H1 (cell line): ENCODE measurements around the gene PTDSS2. TPM values are rescaled to one million over a fixed set of nuclear protein-coding genes. Genes with fewer than 3 reads are reported as not detected.

ENCODE experiments used
- CTCF ChIA-PET: fragments of 300-600 bp; sonication (Branson Sonifier 250); formaldehyde crosslinking; loops from one replicate; lab custom pipeline; 2021; ENCODE audit not compliant: partially characterized antibody; lab: Charles Lee
- POLR2A ChIA-PET: fragments of 300-600 bp; sonication (Branson Sonifier 250); formaldehyde crosslinking; loops from one replicate; lab custom pipeline; 2021; ENCODE audit warnings: inconsistent platforms; ENCODE audit not compliant: partially characterized antibody; lab: Charles Lee
- DNase-seq, 2 experiments: peaks; one replicate each; pipeline versions ENCODE4 v3.0.0 to v3.0.0-alpha.2; 2010 to 2022; ENCODE audit warnings: low spot score in 2 of 2, low read depth in 1 of 2, mixed read lengths in 1 of 2
- FAIRE-seq: peaks from 2 replicates; lab custom pipeline; 2011; peaks lifted over from hg19 to GRCh38; lab: Jason Lieb, UNC
- H2AFZ ChIP-seq: 2 replicates; pipeline ENCODE4 v1.8.1; 2012; ENCODE audit warnings: low read length, inconsistent platforms
- H2AK5ac ChIP-seq: 2 replicates; pipeline ENCODE4 v1.6.1; 2013; ENCODE audit warnings: low read depth, low read length
- H2BK120ac ChIP-seq: replicated peaks from 2 replicates; pipeline ENCODE3; 2013; ENCODE audit warnings: low read depth, low read length, inconsistent platforms
- H2BK12ac ChIP-seq: 2 replicates; pipeline ENCODE4 v1.6.1; 2013; ENCODE audit warnings: low read depth, low read length
- H2BK15ac ChIP-seq: 2 replicates; pipeline ENCODE4 v1.6.1; 2013; ENCODE audit warnings: low read length
- H2BK20ac ChIP-seq: 2 replicates; pipeline ENCODE4 v1.6.1; 2013; ENCODE audit warnings: low read length
- H2BK5ac ChIP-seq: 2 replicates; pipeline ENCODE4 v1.6.1; 2013; ENCODE audit warnings: low read depth, low read length
- H3K14ac ChIP-seq: 2 replicates; pipeline ENCODE4 v1.6.1; 2013; ENCODE audit warnings: inconsistent platforms; ENCODE audit not compliant: insufficient read length
- H3K18ac ChIP-seq: 2 replicates; pipeline ENCODE4 v1.6.1; 2013; ENCODE audit warnings: low read length; ENCODE audit errors: extremely low read depth
- H3K23ac ChIP-seq: 2 replicates; pipeline ENCODE4 v1.6.1; 2013; ENCODE audit warnings: inconsistent platforms; ENCODE audit not compliant: insufficient read length
- H3K23me2 ChIP-seq: 2 replicates; pipeline ENCODE4 v1.6.1; 2013; ENCODE audit warnings: low read depth, low read length
- H3K27ac ChIP-seq: 2 replicates; pipeline ENCODE4 v1.6.1; 2011; ENCODE audit warnings: low read depth, low read length, inconsistent platforms
- H3K27me3 ChIP-seq, 4 experiments: replicated peaks in 1 of 4; 1 replicate in 1 of 4; 2 replicates in 3 of 4; pipeline versions ENCODE4 v1.6.1 to v1.8.1; 2011 to 2013; ENCODE audit warnings: low read length in 3 of 4, mild to moderate bottlenecking in 3 of 4, inconsistent platforms in 2 of 4, mixed read lengths in 2 of 4, moderate library complexity in 1 of 4; ENCODE audit not compliant: control insufficient read depth in 3 of 4, insufficient read depth in 3 of 4; ENCODE audit errors: extremely low read depth in 1 of 4
- H3K36me3 ChIP-seq, 4 experiments: 2 replicates each; pipeline versions ENCODE4 v1.6.1 to v1.8.1; 2011 to 2013; ENCODE audit warnings: mild to moderate bottlenecking in 4 of 4, low read length in 3 of 4, moderate library complexity in 2 of 4, control low read depth in 1 of 4, inconsistent platforms in 1 of 4; ENCODE audit not compliant: insufficient read depth in 4 of 4, control insufficient read depth in 2 of 4
- H3K4ac ChIP-seq: replicated peaks from 2 replicates; pipeline ENCODE3; 2013; ENCODE audit warnings: low read length, low read depth, mixed read lengths, inconsistent platforms; ENCODE audit not compliant: insufficient read length
- H3K4me1 ChIP-seq, 4 experiments: replicated peaks in 1 of 4; 1 replicate in 1 of 4; 2 replicates in 3 of 4; pipeline versions ENCODE4 v1.6.1 to v1.8.1; 2011 to 2013; ENCODE audit warnings: low read length in 3 of 4, inconsistent platforms in 2 of 4, mixed read lengths in 1 of 4; ENCODE audit not compliant: insufficient read depth in 4 of 4, control insufficient read depth in 3 of 4
- H3K4me2 ChIP-seq, 2 experiments: 2 replicates each; pipeline versions ENCODE4 v1.6.1 to v1.8.1; 2011 to 2013; ENCODE audit warnings: low read depth in 2 of 2, low read length in 2 of 2, control low read depth in 1 of 2, inconsistent platforms in 1 of 2, mild to moderate bottlenecking in 1 of 2; ENCODE audit not compliant: insufficient read depth in 1 of 2
- H3K4me3 ChIP-seq, 4 experiments: fragments of 200-600, 300-600 bp in 1 of 4; sonication (generic), shearing (Covaris generic), sonication (Bioruptor Twin) in 1 of 4; 2 replicates each; pipeline versions ENCODE4 v1.5.1 to v1.8.1; 2011 to 2016; ENCODE audit warnings: low read length in 4 of 4, low read depth in 3 of 4, control low read depth in 2 of 4, inconsistent platforms in 2 of 4, mild to moderate bottlenecking in 2 of 4, mixed read lengths in 1 of 4, moderate library complexity in 1 of 4; ENCODE audit not compliant: insufficient read depth in 2 of 4; ENCODE audit errors: extremely low read depth in 1 of 4
- H3K56ac ChIP-seq: replicated peaks from 2 replicates; pipeline ENCODE3; 2013; ENCODE audit warnings: low read depth, mild to moderate bottlenecking, mixed read lengths, low read length, inconsistent platforms; ENCODE audit not compliant: insufficient read length
- H3K79me1 ChIP-seq: 2 replicates; pipeline ENCODE4 v1.6.1; 2013; ENCODE audit warnings: low read depth, low read length, control low read depth
- H3K79me2 ChIP-seq, 2 experiments: 2 replicates each; pipeline versions ENCODE4 v1.6.1 to v1.8.1; 2012 to 2013; ENCODE audit warnings: low read length in 2 of 2, mild to moderate bottlenecking in 2 of 2, inconsistent platforms in 1 of 2; ENCODE audit not compliant: insufficient read depth in 2 of 2, control insufficient read depth in 1 of 2
- H3K9ac ChIP-seq, 4 experiments: replicated peaks in 1 of 4; 1 replicate in 1 of 4; 2 replicates in 3 of 4; pipeline versions ENCODE4 v1.6.1 to v1.8.1; 2011 to 2013; ENCODE audit warnings: low read depth in 3 of 4, low read length in 3 of 4, control low read depth in 2 of 4, mild to moderate bottlenecking in 2 of 4, moderate library complexity in 2 of 4, inconsistent platforms in 1 of 4; ENCODE audit errors: extremely low read depth in 1 of 4
- H3K9me3 ChIP-seq, 2 experiments: 2 replicates each; pipeline versions ENCODE4 v1.6.1 to v1.8.1; 2012 to 2013; ENCODE audit warnings: mild to moderate bottlenecking in 2 of 2, moderate library complexity in 2 of 2, control low read depth in 1 of 2, inconsistent platforms in 1 of 2, low read depth in 1 of 2, low read length in 1 of 2, mixed read lengths in 1 of 2; ENCODE audit not compliant: insufficient read depth in 2 of 2
- H4K20me1 ChIP-seq, 2 experiments: replicated peaks in 1 of 2; 2 replicates each; pipeline versions ENCODE3 to v1.8.1; 2011 to 2013; ENCODE audit warnings: inconsistent platforms in 2 of 2, low read length in 2 of 2, mild to moderate bottlenecking in 1 of 2; ENCODE audit not compliant: insufficient read depth in 2 of 2, control insufficient read depth in 1 of 2
- H4K5ac ChIP-seq: 2 replicates; pipeline ENCODE4 v1.6.1; 2013; ENCODE audit warnings: low read length, low read depth, mixed read lengths, inconsistent platforms; ENCODE audit not compliant: insufficient read length
- H4K8ac ChIP-seq: 2 replicates; pipeline ENCODE4 v1.8.0; 2013; ENCODE audit warnings: mild to moderate bottlenecking, moderate library complexity, low read length, inconsistent platforms; ENCODE audit not compliant: insufficient read depth; ENCODE audit errors: extremely low read depth
- H4K91ac ChIP-seq: replicated peaks from 2 replicates; pipeline ENCODE3; 2013; ENCODE audit warnings: low read length, mixed read lengths, inconsistent platforms; ENCODE audit not compliant: insufficient read length
- BCL11A ChIP-seq, 2 experiments: IDR thresholded peaks; one replicate each; pipeline ENCODE4 v1.6.1; 2011; ENCODE audit warnings: low read depth in 2 of 2, low read length in 2 of 2, mild to moderate bottlenecking in 2 of 2
- CREB1 ChIP-seq: IDR thresholded peaks from 2 replicates; pipeline ENCODE4 v1.6.1; 2012; ENCODE audit warnings: inconsistent platforms
- GABPA ChIP-seq: IDR thresholded peaks from 2 replicates; pipeline ENCODE4 v1.6.1; 2011; ENCODE audit warnings: mild to moderate bottlenecking, low read length, moderate library complexity, borderline replicate concordance; ENCODE audit not compliant: insufficient read depth
- POLR2A ChIP-seq, 2 experiments: IDR thresholded peaks; 1 replicate in 1 of 2; 2 replicates in 1 of 2; pipeline ENCODE4 v1.6.1; 2011; ENCODE audit warnings: low read depth in 2 of 2, low read length in 2 of 2, mild to moderate bottlenecking in 2 of 2; ENCODE audit errors: control extremely low read depth in 1 of 2
- POLR2AphosphoS5 ChIP-seq: IDR thresholded peaks from 2 replicates; pipeline ENCODE4 v1.6.1; 2011; ENCODE audit warnings: low read depth, low read length
- POU5F1 ChIP-seq: IDR thresholded peaks from 2 replicates; pipeline ENCODE4 v1.6.1; 2011; ENCODE audit warnings: low read depth, mild to moderate bottlenecking, low read length, moderate library complexity
- RAD21 ChIP-seq, 2 experiments: IDR thresholded peaks in 1 of 2; conservative IDR thresholded peaks in 1 of 2; 2 replicates each; pipeline ENCODE4 v1.6.1; 2011; ENCODE audit warnings: low read depth in 2 of 2, low read length in 2 of 2, improper control_type of control experiment in 1 of 2, inconsistent platforms in 1 of 2, mild to moderate bottlenecking in 1 of 2, moderate library complexity in 1 of 2
- RBBP5 ChIP-seq: IDR thresholded peaks from 2 replicates; pipeline ENCODE4 v1.7.1; 2012; ENCODE audit warnings: low read depth, mild to moderate bottlenecking, inconsistent platforms, low read length, moderate library complexity, borderline replicate concordance
- SUZ12 ChIP-seq: fragments of 200-600 bp; sonication (generic); IDR thresholded peaks from 2 replicates; pipeline ENCODE4 v1.6.1; 2012; ENCODE audit warnings: mild to moderate bottlenecking, inconsistent platforms, low read length, moderate library complexity, mixed read lengths
- WGBS, 2 experiments: shearing (Covaris generic) in 1 of 2; methylation state at CpG; one replicate each; pipeline versions ENCODE4 v1.1.6 to v1.1.7; 2013 to 2015; ENCODE audit warnings: low lambda C conversion rate in 2 of 2, mixed read lengths in 2 of 2, inconsistent platforms in 1 of 2, low coverage in 1 of 2, missing lambda C conversion rate in 1 of 2; ENCODE audit not compliant: insufficient replicate concordance in 2 of 2, insufficient coverage in 1 of 2, insufficient read length in 1 of 2; ENCODE audit errors: extremely low coverage in 1 of 2, missing lambda C conversion rate in 1 of 2; 5-methylcytosine and 5-hydroxymethylcytosine counted together
- polyA plus RNA-seq, 7 experiments: library from polyadenylated mRNA; depleted of rRNA in 3 of 7; stranded (reverse) in 5 of 7; unstranded in 2 of 7; fragments of >200 nt in 5 of 7; fragments of 200-250 nt in 2 of 7; gene quantifications; 1 replicate in 5 of 7; 2 replicates in 1 of 7; 4 replicates in 1 of 7; pipeline versions ENCODE4 v1.2.1 to v1.2.3, GENCODE V29; 2011 to 2013; ENCODE audit warnings: missing spikeins in 2 of 7, mixed read lengths in 2 of 7
- total RNA-seq: library from RNA; stranded (reverse); fragmentation: NEBNext Ultra II Directional; extraction: Animal tissue kit (Norgen Biotek cat#: 25700); gene quantifications from 2 replicates; pipeline ENCODE4 v1.2.1, GENCODE V29; 2021
- TF ChIP-seq, protein P1 (sequence below): IDR thresholded peaks from 2 replicates; pipeline ENCODE4 v1.6.1; 2012; ENCODE audit warnings: inconsistent platforms

PTDSS2 gene
- total and polyA plus RNA-seq, 2 of the 8 experiments (the other 6 are each of a cell fraction or from before 2014, with no cell fraction given) = 48.7 to 68.2 TPM

DNA sequence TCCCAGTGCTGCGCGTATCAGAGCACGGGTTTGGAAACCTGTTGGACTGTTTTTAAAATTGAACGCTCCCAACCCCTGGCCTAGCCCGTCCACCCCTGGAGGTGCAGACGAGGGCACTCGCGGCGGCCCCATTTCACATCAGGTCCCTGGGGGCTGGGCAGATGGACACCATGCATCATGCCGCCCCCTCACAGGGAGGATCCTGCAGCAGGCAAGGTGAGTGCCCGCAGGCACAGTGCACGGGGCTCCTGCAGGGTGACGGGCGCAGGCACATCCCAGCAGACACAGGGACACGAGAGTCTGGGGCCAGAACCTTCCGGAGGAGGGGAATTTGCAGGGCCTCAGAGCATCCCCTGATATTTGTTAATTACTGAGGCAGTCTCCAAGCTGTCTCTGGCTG is 15.6 kb upstream of the PTDSS2 start:
- Histone ChIP-seq H3K56ac (no peak overlapping the region), H2AFZ (no peak overlapping the region), H3K23me2 (no peaks in the 10 kb centered on the region), H3K4me3 (no peak overlapping the region), H4K91ac (no peak overlapping the region), H2BK12ac (no peak overlapping the region), H4K5ac (no peak overlapping the region), H2AK5ac (no peak overlapping the region), H3K4me2 (no peak overlapping the region), H3K4me1 (no peaks in the 10 kb centered on the region; a peak in 1 of 7 replicates), H3K14ac (no peak overlapping the region), H3K18ac (no peak overlapping the region), H4K8ac (no peak overlapping the region), H3K23ac (no peak overlapping the region), H3K79me1 (no peaks in the 10 kb centered on the region), H3K27me3 (no peaks in the 10 kb centered on the region), H3K27ac (no peak overlapping the region), H2BK15ac (no peak overlapping the region), H3K4ac (no peak overlapping the region), H3K9me3 (peaks cover 6 to 10% of the 10 kb centered on the region in 2 experiments; a peak in 3 of 4 replicates), H2BK5ac (no peak overlapping the region), H3K79me2 (no peaks in the 10 kb centered on the region), H2BK20ac (no peak overlapping the region), H4K20me1 (no peaks in the 10 kb centered on the region), H3K36me3 (0 out of 8 replicates have a peak, but pooled peaks cover 0 to 2% (median 0%) of the 10 kb centered on the region in 4 experiments), H3K9ac (no peak overlapping the region), H2BK120ac (no peak overlapping the region)
- TF ChIP-seq, protein P1, sequence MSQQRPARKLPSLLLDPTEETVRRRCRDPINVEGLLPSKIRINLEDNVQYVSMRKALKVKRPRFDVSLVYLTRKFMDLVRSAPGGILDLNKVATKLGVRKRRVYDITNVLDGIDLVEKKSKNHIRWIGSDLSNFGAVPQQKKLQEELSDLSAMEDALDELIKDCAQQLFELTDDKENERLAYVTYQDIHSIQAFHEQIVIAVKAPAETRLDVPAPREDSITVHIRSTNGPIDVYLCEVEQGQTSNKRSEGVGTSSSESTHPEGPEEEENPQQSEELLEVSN = no peak
- no peak for TF ChIP-seq BCL11A (IDR thresholded peaks at IDR 0.05; ENCODE audit: low read depth in 2 of 2, low read length in 2 of 2)
- TF ChIP-seq RBBP5 = no peak
- TF ChIP-seq POLR2A (IDR thresholded peaks at IDR 0.05; ENCODE audit: control extremely low read depth in 1 of 2, low read depth in 2 of 2, low read length in 2 of 2) = no peak
- TF ChIP-seq CREB1 = no peak
- no peak for TF ChIP-seq GABPA
- TF ChIP-seq POU5F1 = no peak
- TF ChIP-seq SUZ12 = no peak
- no peak for TF ChIP-seq POLR2AphosphoS5
- TF ChIP-seq RAD21 (IDR thresholded peaks at IDR 0.05 in 1 of 2, conservative IDR thresholded peaks at IDR 0.05 in 1 of 2; ENCODE audit: low read depth in 2 of 2, low read length in 2 of 2) = no peak
- WGBS, 2 experiments = 91% methylated on average over 16 of the region's 16 CpGs; no CpG with 5 or more reads in 1 of the 2 experiments
- ChIA-PET CTCF (no interaction called here), POLR2A (interaction anchor here (1.0 kb wide), 1 partner anchor 18 kb away, joined by 3 read pairs; no protein-coding TSS in a partner anchor)
- FAIRE-seq (no peak), DNase-seq (no peak)
